Stimulated activated CD8-positive, alpha-beta memory T cell treated with anti-CD3 and anti-CD28 coated beads, Interleukin-7, amount 100 ng/mL, for 48 hours (primary cell): ENCODE results near the gene ATP8A2.
"Not testable (repeated sequence)": the region's sequence is repeated elsewhere in the genome, so short reads cannot be mapped to it uniquely, and the experiment has no call there.

Experiments
- DNase-seq, 2 donors: peaks; one replicate each; pipeline ENCODE4 v3.0.0-alpha.2; 2020; ENCODE audit warnings: low read depth in 1 of 2; ENCODE audit errors: extremely low read depth in 1 of 2

ATP8A2 gene

DNA sequence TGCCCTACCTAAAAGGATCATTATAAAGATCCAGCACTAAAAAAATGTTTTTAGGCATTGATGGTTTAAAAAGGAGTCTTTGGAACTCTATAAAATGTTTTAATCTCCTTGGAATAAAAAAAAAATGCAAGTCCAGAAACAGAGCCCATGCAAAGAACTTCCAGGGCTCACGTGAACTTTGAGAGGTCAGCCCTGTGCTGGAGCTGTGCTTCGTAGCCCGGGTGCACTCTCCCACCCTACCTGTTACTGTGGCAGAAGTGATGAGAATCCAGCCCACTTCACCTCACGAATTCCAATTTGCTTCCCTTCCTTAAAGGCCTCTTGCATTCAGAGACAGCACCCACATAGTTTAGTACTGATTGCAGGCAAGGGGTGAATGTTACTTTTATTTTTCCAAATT lies 412.3 kb downstream of the ATP8A2 start:
- DNase-seq: no peak

DNA sequence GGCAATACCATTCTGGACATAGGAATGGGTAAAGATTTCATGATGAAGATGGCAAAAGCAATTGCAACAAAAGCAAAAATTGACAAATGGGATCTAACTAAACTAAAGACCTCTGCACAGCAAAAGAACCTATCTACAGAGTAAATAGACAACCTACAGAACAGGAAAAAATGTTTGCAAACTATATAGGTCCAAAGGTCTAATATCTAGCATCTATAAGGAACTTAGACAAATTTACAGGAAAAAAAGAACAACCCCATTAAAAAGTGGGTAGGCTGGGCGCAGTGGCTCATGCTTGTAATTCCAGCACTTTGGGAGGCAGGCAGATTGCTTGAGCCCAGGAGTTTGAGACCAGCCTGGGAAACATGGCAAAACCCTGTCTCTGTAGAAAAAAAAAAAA lies 418.4 kb downstream of the ATP8A2 start:
- not testable (repeated sequence) for DNase-seq

DNA sequence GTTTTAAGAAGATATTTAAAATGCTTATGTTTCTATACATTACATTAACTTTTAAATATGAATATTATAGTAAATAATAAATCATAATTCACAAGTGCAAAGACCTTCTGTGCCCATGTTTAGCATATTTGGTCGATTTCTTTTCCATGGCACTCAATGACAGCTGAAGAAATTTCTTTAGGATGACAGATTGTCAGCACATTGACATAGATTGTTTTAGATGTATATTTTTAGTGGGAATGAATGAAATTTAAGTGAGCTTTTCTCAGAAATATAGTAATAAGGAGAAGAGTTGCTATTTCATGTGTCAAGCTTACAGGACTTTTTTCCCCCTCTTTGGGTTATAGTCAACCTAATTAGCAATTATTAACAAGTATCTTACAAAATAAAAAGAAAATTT lies 423.5 kb downstream of the ATP8A2 start:
- DNase-seq: no peak

DNA sequence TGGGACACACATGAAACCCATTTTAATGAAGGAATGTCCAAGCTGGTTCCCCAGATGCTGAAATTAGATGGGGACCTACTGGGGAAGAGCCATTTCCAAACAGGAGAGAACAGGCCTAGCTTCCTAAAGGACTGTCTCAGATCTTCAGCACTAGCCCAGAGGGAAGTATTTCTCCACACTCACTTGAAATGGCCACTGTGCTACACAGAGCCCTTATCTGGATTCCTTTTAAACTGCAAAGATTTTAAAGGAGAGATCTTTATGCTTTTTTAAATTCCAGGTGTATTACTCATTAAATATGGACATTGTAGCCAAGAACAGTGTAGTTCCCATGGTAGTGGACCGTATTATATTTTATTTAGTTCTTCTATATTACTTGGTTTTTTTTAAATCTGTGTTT lies 424.7 kb downstream of the ATP8A2 start:
- DNase-seq: no peak

DNA sequence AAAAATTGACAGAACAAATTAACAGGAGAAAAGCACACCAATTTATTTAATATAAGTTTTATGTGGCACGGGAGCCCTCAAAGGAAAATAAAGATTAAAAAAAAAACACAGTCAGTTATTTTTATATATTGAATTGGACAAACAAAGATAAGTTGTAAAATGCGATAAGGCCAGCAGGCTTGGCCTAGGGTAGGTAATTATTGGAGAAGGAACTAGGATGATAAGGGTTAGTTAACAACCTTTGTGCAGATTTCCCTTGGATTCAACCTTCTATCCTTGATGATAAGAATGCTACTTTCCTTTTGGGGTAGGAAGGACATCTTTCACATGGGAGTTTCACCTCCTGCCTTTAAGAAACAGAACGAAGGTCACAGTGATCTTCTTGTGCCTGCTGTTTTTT lies 427.2 kb downstream of the ATP8A2 start:
- DNase-seq: no peak

DNA sequence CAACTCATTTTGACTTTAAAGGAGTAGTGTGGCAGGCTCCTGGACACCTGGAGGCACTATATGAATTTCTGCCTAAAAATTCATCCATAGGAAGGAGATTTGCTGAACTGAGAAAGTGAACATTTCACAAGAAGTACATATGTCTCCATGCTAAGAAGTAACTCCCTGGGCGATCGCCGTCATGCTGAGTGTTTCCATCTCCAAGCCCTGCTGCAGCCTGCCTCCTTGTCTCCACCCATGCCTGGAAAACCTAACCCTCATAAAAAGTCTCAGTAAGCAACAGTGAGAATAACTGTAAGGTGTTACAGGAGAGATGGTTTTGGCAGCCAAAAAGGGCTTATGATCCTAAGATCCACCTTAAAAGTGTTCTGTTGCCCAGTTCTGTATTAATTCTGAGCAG lies 428.7 kb downstream of the ATP8A2 start:
- no peak for DNase-seq

DNA sequence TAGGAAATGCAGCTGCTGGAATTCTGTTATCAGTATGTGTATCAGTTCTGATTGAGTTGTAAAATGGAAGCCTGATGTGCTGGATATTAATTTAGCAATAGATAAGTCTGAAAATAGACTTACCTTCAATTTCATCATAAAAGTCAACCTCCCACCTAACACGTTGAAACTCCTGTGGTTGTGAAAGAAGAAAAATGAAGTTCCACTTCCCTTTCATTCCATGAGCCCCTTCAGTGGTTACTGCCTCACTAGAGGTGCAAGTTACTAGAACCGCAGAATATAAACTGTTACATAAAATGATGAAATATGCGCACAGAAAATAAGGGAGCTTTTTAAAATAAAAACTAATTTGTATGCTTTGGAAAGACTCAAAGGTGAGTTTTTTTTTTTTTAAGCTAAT lies 430.8 kb downstream of the ATP8A2 start:
- no peak for DNase-seq

DNA sequence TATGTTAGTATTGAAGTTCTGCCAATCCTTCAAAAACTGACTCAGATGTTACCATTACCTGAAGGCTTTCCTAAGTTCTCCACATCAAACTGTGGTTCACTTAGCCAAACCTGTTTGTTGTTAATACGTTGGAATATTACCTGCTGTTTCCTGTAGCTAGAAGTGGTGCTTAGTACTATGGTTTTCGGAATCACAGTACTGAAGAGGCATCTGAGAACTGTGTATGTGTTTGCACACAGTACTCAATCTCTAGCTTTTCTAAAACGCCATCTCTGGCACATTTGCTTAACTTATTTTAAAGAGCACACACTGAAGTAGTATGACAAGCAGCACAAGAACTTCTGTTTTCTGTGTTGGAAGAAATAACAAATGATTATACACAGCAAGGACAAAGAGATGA lies 431.9 kb downstream of the ATP8A2 start:
- no peak for DNase-seq

DNA sequence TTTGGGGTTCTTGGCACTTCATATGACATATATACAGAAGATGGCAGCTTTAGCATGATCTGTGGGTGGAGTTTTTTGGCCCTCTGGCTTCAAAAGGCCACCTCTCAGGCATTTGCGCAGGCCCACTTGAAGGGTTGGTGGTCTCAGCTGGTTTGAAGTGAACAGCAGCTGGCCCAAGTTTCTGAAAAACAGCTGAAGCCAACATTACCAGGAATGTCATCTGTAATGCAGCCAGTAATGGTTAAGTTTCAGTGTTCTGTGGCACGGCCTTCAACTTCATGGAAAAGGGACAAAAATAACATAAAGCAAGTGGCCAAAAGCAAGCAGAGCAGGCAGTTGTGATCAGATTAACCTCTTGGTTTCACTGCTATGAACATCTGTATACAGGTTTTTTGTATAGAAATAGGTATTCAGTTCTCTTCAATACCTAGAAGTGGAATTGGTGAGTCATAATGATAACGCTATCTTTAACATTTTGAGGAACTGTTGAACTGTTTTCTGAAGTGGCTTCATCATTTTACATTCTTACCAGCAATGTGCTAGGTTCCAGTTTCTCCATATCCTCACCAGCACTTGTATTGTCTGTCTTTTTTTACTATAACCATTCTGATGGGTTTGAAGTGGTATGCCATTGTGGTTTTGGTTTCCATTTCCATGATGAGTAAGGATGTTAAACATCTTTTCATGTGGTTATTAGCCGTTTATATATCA lies 434.6 kb downstream of the ATP8A2 start:
- no peak for DNase-seq

DNA sequence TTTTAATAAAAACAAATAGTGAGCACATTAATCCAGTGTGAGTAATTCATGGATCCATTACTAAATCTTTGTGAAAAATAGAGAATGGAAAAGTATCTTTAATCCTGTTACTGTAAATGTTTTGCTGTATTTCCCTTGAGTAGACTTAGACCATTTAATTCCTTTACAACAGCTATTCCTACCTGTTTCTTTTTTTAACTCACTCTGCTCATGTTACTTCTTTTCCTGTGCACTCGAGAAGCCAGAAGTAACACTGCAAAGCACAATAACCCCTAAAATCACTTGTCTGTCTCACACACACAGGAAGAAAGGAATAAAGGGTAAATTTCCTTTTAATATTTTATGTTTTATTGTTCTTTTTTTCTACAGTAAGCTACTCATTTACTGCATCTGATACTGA lies 435.8 kb downstream of the ATP8A2 start:
- no peak for DNase-seq

DNA sequence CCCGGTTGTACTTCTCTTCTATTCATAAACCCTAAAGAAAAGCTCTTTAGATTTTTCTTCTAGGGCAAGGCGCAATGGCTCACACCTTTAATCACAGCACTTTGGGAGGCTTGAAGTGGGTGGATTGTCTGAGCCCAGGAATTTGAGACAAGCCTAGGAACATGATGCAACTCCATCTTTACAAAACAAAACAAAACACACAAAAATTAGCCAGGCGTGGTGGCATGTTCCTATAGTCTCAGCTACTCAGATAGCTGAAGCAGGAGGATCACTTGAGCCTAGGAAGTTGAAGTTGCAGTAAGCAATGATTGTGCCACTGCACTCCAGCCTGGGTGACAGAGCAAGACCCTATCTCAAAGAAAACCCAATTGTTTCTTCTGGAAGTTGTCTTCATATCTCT lies 439.7 kb downstream of the ATP8A2 start:
- no peak for DNase-seq

DNA sequence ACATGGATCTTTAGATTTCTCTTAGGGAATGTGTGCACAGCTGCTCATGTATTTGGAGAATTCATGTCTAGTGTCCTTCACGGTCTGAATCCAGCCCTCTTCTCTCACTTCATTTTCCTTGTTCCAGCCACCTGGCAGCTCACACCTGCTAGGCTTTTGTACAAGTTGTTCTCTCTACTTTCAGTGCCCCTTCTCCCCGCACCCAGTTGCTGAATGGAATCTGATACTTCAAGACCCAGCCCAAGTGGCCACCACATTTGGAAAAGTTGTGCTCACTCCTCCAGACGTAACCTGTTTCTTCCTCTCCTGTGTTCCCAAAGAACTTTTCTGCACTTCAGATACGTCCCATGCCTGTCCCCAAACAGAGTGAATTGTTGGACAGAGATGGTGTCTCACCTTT lies 444.5 kb downstream of the ATP8A2 start:
- DNase-seq: no peak

DNA sequence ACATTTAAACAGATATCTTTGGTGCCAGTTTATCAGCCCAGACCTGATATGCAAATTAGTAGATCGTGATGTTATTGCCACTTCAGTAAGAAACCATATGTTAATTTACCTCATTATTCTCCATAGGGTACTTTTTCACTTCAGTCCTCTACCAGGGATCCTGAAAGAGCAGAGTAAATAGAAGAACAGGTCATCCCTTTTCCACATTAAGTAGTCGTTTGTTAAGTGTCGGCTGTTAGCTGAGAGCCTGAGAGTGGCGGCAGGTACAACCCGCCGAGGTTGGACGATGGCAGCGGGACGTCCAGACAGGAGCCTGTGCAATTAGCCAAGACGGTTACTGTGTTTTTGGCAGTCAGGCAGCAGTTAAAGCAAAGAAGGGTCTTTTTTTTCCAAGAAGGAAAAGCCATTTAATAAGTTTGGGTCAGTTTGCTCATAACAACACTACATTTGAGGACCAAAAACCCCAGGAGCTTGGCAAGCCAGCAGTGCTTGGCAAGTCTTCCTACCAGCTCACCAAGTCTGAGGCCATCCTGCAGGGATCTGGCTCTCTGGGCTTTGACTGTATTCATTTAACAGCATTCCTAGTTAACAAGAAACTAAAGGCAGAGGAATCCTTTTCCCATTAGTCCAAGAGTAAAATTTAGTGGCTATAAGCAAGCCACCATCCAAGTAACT lies 448.2 kb downstream of the ATP8A2 start:
- DNase-seq: no peak

DNA sequence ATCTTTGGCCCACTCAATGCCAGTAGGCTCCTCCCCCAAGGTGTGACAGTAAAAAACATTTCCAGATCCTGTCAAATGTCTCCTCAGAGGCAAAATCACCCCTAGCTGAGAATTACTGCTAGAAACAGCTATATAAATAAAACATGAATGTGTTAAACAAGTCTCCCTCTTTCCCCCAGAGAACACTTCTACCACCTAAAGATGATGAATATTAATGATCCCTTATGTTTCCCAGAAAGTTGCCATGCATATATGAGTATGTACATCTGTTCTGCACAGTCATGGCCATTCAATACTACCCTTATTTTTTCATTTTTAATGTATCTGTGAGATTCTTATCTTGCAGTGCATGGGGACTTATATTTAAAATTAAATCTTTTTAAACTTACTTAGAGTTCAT lies 450.0 kb downstream of the ATP8A2 start:
- no peak for DNase-seq

DNA sequence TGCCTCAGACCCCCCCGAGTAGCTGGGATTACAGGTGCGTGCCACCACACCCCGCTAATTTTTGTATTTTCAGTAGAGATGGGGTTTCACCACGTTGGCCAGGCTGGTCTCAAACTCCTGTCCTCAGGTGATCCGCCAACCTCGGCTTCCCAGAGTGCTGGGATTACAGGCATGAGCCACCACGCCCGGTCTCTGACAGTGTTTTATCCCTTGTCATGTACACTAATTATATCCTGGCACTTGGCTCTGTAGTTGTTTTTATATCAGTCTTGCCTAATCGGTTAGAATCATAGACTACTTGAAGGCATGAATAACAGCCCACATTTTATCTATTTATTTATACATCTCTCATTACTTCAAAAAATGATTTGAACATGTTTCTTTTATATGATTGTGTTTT lies 455.4 kb downstream of the ATP8A2 start:
- DNase-seq: not testable (repeated sequence)

DNA sequence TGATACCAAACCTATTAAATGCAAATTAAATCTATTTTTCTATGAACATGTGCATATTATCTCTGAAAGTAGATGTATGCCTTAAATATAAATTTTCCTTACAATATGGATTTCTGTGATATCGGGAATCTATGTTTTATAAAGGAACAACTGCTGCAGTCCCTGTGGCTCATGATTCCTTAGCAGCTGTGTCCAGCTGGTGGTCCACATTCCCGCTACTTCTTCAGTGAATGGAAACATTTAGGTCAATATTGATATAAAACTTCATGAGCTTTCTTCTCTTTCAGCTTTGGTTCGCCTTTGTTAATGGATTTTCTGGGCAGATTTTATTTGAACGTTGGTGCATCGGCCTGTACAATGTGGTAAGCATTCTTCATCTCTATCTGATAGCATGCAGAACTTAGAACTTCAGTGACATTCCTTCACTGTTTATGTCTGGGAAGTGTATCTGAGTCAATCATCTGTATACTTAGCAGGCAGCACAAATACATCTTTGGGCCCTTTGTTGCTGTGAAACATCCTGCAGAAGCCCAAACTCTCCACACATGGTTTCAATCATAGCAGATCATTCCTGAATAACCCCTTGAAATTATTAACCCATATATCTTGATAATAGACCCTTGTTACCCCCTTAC lies 456.2 kb downstream of the ATP8A2 start:
- DNase-seq: no peak

DNA sequence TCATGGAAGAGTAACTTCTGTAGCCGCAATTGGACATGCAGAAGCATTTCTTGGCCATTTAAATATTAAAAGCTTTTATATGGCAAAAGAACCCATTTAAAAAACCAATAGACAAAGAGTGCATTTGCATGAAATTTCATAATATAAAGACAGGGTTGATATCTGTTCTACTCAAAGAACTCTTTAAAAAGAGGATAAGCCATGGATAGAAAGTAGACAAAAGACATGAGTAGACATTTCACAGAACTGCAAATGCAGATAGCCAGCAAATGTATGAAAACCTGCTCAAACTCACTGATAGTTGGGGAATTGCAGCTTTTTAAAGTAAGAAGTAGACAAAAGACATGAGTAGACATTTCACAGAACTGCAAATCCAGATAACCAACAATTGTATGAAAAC lies 462.0 kb downstream of the ATP8A2 start:
- no peak for DNase-seq

DNA sequence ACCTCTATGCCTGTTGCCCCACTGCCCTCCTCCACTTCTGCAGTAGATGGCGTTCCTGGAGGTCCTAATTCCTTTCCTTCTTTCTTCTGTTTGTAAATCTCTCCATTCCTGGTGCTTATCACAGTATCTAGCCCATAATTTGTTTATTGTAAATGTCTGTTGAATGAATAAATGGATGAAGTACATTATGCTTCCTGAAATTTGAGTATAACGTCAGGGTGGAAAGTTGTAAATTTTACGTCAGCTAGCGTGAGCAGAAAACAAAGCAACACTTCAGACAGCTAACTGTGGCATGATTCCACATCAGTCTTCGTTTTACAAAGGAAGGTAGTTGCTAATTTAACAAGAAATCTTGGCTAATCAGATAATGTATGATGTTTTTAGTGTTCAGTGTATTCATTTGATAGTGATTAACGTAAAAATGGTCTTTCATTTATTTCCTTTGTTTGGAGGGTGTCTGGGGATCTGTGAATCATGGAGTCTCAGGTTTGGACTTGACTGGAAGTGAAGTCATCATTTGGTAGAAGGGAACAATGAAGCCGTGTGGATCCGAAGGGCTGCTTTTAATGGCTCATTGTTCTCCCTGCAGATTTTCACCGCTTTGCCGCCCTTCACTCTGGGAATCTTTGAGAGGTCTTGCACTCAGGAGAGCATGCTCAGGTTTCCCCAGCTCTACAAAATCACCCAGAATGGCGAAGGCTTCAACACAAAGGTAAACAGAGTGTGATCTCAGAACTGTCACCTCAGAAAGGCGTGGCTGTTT lies 465.0 kb downstream of the ATP8A2 start:
- DNase-seq: no peak

DNA sequence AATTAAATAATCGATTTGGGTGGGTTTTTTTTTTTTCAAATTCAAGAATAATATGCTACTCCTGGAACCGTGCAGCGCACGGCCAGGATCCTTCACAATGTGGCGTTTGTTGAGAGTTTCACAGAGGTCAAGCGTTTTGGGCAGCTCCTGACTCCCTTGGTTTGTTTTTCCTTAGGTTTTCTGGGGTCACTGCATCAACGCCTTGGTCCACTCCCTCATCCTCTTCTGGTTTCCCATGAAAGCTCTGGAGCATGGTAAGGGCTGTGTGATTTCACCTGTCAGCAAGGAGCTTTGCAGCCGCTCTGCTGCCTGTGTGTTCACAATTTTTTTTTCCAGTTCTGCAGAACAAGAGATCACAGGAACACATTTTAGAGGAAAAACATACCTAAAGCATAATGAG lies 467.6 kb downstream of the ATP8A2 start:
- no peak for DNase-seq

DNA sequence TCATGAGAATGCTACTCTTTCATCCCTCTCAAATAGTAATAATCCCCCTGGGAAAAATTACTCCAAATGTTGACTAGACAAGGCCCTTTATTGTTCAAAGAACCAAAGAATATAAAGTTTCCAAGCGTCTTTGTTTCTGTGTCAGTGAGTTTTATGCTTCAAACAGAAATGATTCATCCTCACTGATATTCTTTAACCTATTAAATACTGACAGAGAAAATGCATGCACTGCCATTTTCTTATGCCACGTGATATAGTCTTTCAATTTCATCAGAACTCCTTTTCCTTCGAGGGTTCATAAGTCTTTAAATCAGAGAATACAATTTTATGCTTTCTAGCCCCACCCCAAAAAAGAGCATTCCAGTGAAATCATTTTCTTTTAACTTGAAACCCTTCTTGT lies 468.5 kb downstream of the ATP8A2 start:
- no peak for DNase-seq

DNA sequence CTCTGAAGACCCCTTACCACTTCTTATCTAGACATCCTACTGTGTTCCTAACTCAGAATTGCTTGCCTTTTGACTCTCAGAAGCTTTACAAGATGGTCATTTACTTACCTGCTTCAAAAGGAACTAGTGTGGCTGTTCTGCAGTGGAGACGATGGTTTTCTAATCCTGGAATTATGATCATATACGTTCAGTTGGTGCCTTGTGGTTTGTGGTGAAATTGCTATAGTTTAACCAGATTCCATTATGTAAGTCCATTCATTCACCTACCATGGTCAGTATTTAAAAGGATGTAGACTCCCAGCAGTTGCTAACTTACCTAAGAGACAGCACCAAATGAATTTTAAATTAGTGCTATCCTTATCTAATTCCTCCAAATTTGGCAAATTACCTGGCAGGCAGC lies 469.2 kb downstream of the ATP8A2 start:
- no peak for DNase-seq

DNA sequence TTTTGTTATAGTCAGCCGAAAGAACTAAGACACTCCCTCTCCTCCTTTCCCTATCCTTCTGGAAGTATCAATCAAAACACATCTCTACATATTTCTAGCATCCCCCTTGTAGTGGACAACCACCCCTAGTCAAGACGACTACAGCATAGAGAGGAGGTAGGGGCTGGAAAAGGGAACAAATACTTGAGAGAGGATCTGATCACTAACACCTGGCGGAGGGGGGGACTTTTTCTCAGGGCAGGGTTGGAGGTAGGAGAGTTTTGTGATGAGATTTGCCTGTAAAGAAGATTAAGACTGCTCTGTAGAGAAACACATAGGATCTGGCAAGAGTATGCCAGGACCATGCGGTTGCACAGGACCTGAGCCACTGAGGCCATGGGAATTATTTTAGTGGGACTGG lies 471.9 kb downstream of the ATP8A2 start:
- no peak for DNase-seq
